Chondrocyte (in vitro differentiated cells): ENCODE data around the gene TTF2. TPM values are rescaled to one million over a fixed set of nuclear protein-coding genes. Genes with fewer than 3 reads are reported as not detected.
A peak's percentile ranks its signal among the peaks of the same experiment; 100 is the strongest.
"Not testable (repeated sequence)": the region's sequence is repeated elsewhere in the genome, so short reads cannot be mapped to it uniquely, and the experiment has no call there.

ENCODE experiments used
- DNase-seq: peaks from one replicate; pipeline ENCODE4 v3.0.0; 2021; ENCODE audit warnings: mixed read lengths, low spot score
- H3K27ac Mint-ChIP-seq: one replicate; pipeline ENCODE4 v1.8.0; 2021; ENCODE audit warnings: mild to moderate bottlenecking, moderate library complexity, mixed read lengths; ENCODE audit not compliant: unreplicated experiment
- H3K27me3 Mint-ChIP-seq: 2 replicates; pipeline ENCODE4 v1.8.0; 2021; ENCODE audit warnings: low read depth, mixed read lengths
- H3K36me3 Mint-ChIP-seq: 2 replicates; pipeline ENCODE4 v1.8.0; 2021; ENCODE audit warnings: low read depth, mixed read lengths
- H3K4me1 Mint-ChIP-seq: 2 replicates; pipeline ENCODE4 v1.8.0; 2021; ENCODE audit warnings: low read depth, mild to moderate bottlenecking, mixed read lengths
- H3K4me3 Mint-ChIP-seq: one replicate; pipeline ENCODE4 v1.8.0; 2021; ENCODE audit warnings: mild to moderate bottlenecking, moderate library complexity, mixed read lengths; ENCODE audit not compliant: unreplicated experiment
- H3K9me3 Mint-ChIP-seq: 2 replicates; pipeline ENCODE4 v1.8.0; 2021; ENCODE audit warnings: low read depth, mixed read lengths
- CTCF ChIP-seq: fragments of 200-600 bp; sonication (generic); IDR thresholded peaks from 2 replicates; pipeline ENCODE4 v1.5.0; 2021; ENCODE audit warnings: antibody characterized with exemption, mild to moderate bottlenecking, moderate library complexity
- total RNA-seq: library from RNA; stranded (reverse); gene quantifications from 3 replicates; pipeline ENCODE4 v1.2.1, GENCODE V29; 2021

TTF2 gene
- total RNA-seq, 1 donor from 2014 or later: 16.4 TPM

- Mint-ChIP-seq H3K4me1 (peaks cover 68% of the 10 kb centered on the region), H3K36me3 (peaks cover 4% of the 10 kb centered on the region), H3K27ac (peak overlapping the region; percentile 96), H3K9me3 (no peaks in the 10 kb centered on the region), H3K27me3 (no peaks in the 10 kb centered on the region), H3K4me3 (no peak overlapping the region)
- no peak for DNase-seq
- no peak for TF ChIP-seq CTCF
Measured at GRCh38 chr1:117094841-117095604, 34.9 kb downstream of the TTF2 start.

GRCh38 chr1:117096951-117097408, 36.9 kb downstream of the TTF2 start:
- Mint-ChIP-seq H3K4me1 (peaks cover 68% of the 10 kb centered on the region), H3K9me3 (no peaks in the 10 kb centered on the region), H3K27me3 (no peaks in the 10 kb centered on the region), H3K27ac (peak overlapping the region; percentile 87), H3K4me3 (no peak overlapping the region), H3K36me3 (peaks cover 6% of the 10 kb centered on the region)
- no peak for DNase-seq
- no peak for TF ChIP-seq CTCF

GRCh38 chr1:117097443-117097842, 37.3 kb downstream of the TTF2 start:
- Mint-ChIP-seq H3K4me3 (no peak overlapping the region), H3K27ac (peak overlapping the region; percentile 87), H3K4me1 (peaks cover 65% of the 10 kb centered on the region), H3K36me3 (peaks cover 8% of the 10 kb centered on the region), H3K27me3 (no peaks in the 10 kb centered on the region), H3K9me3 (no peaks in the 10 kb centered on the region)
- DNase-seq: no peak
- TF ChIP-seq CTCF: no peak

GRCh38 chr1:117098287-117098890, 38.3 kb downstream of the TTF2 start:
- peaks cover 8% of the 10 kb centered on the region for H3K36me3 Mint-ChIP-seq
- no peak overlapping the region for H3K4me3 Mint-ChIP-seq
- H3K27ac Mint-ChIP-seq: peak overlapping the region; percentile 87
- no peaks in the 10 kb centered on the region for H3K9me3 Mint-ChIP-seq
- H3K4me1 Mint-ChIP-seq: peaks cover 56% of the 10 kb centered on the region
- no peaks in the 10 kb centered on the region for H3K27me3 Mint-ChIP-seq
- no peak for TF ChIP-seq CTCF
- DNase-seq: no peak

GRCh38 chr1:117101334-117101733, 41.2 kb downstream of the TTF2 start:
- Mint-ChIP-seq H3K36me3 (peaks cover 8% of the 10 kb centered on the region), H3K27ac (no peak overlapping the region), H3K9me3 (no peaks in the 10 kb centered on the region), H3K4me1 (peaks cover 31% of the 10 kb centered on the region), H3K27me3 (no peaks in the 10 kb centered on the region), H3K4me3 (no peak overlapping the region)
- no peak for TF ChIP-seq CTCF
- DNase-seq: no peak

- H3K27ac Mint-ChIP-seq, H3K27me3 Mint-ChIP-seq, H3K9me3 Mint-ChIP-seq, H3K4me3 Mint-ChIP-seq, H3K36me3 Mint-ChIP-seq, DNase-seq: not testable (repeated sequence)
- peaks cover 26% of the 10 kb centered on the region for H3K4me1 Mint-ChIP-seq
Measured at GRCh38 chr1:117101858-117102257, 41.7 kb downstream of the TTF2 start.
